Prostate gland (tissue), 2 donors: Measurements from ENCODE around the gene RBM38. TPM values are rescaled to one million over a fixed set of nuclear protein-coding genes. Genes with fewer than 3 reads are reported as not detected.

Experiments
- DNase-seq: peaks from one replicate; pipeline ENCODE4 v3.0.0-alpha.2; 2019; ENCODE audit warnings: low spot score
- H3K27ac ChIP-seq, 2 donors: fragments of 200-600 bp; sonication (generic); 2 replicates each; pipeline ENCODE4 v1.5.1; 2017 to 2019
- H3K27me3 ChIP-seq: fragments of 200-600 bp; sonication (generic); replicated peaks from 2 replicates; pipeline ENCODE4 v1.5.1; 2019; ENCODE audit not compliant: insufficient read depth
- H3K36me3 ChIP-seq, 2 donors: fragments of 200-600 bp; sonication (generic); 1 replicate in 1 of 2; 2 replicates in 1 of 2; pipeline versions ENCODE4 v1.5.1 to v1.8.1; 2017 to 2019
- H3K4me1 ChIP-seq: fragments of 200-600 bp; sonication (generic); replicated peaks from 2 replicates; pipeline ENCODE4 v1.5.1; 2019
- H3K4me3 ChIP-seq, 2 donors: fragments of 200-600 bp; sonication (generic); 2 replicates each; pipeline ENCODE4 v1.5.1; 2017 to 2019
- H3K9me3 ChIP-seq: fragments of 200-600 bp; sonication (generic); 2 replicates; pipeline ENCODE4 v1.5.1; 2017
- CTCF ChIP-seq, 4 experiments: fragments of 200-600 bp in 2 of 4; fragments of 450-650 bp in 2 of 4; sonication (generic) in 2 of 4; IDR thresholded peaks; 1 replicate in 3 of 4; 2 replicates in 1 of 4; pipeline ENCODE4 v1.5.1; 2016 to 2019; ENCODE audit warnings: antibody characterized with exemption in 4 of 4, mild to moderate bottlenecking in 2 of 4, moderate library complexity in 2 of 4
- POLR2A ChIP-seq: fragments of 450-650 bp; IDR thresholded peaks from one replicate; pipeline ENCODE4 v1.6.1; 2016; ENCODE audit warnings: antibody characterized with exemption, mild to moderate bottlenecking
- POLR2AphosphoS5 ChIP-seq: sonication (generic); formaldehyde crosslinking; IDR thresholded peaks from one replicate; pipeline ENCODE4 v1.6.1; 2017; ENCODE audit warnings: antibody characterized with exemption
- WGBS: methylation state at CpG from one replicate; pipeline ENCODE4 v1.1.5; 2018; 5-methylcytosine and 5-hydroxymethylcytosine counted together
- intact Hi-C: fragments of 100-400 bp; cut with DNase I; formaldehyde crosslinking; loops from one replicate; pipeline ENCODE4 v1.14.2; 2022
- total RNA-seq, 2 donors: library from RNA; depleted of rRNA; stranded (reverse); fragments of >200 nt; gene quantifications; one replicate each; pipeline ENCODE4 v1.1.0, GENCODE V29; 2016

Gene RBM38
- total RNA-seq, 2 donors from 2014 or later, result 29.9 to 104 TPM

- Histone ChIP-seq H3K4me3 (no peak overlapping the region), H3K9me3 (no peaks in the 10 kb centered on the region), H3K4me1 (no peaks in the 10 kb centered on the region), H3K27me3 (no peaks in the 10 kb centered on the region), H3K27ac (no peak overlapping the region), H3K36me3 (no peaks in the 10 kb centered on the region)
- 86% methylated on average over 5 of the region's 5 CpGs for whole genome bisulfite sequencing
- DNase-seq, result no peak
- TF ChIP-seq POLR2A, result no peak
- no peak for TF ChIP-seq CTCF (IDR thresholded peaks at IDR 0.05)
- no peak for TF ChIP-seq POLR2AphosphoS5
- intact Hi-C loops, result no loop called here
Measured at GRCh38 chr20:57410924-57411323, 19.7 kb downstream of the RBM38 start.

- Histone ChIP-seq H3K9me3 (no peaks in the 10 kb centered on the region), H3K36me3 (no peaks in the 10 kb centered on the region), H3K27ac (no peak overlapping the region), H3K4me1 (no peaks in the 10 kb centered on the region), H3K4me3 (no peak overlapping the region), H3K27me3 (no peaks in the 10 kb centered on the region)
- TF ChIP-seq CTCF (IDR thresholded peaks at IDR 0.05) (no peak), POLR2AphosphoS5 (no peak), POLR2A (no peak)
- intact Hi-C loops, result no loop called here
- 68% methylated on average over 30 of the region's 31 CpGs for WGBS
- DNase-seq, result no peak
Measured at GRCh38 chr20:57411406-57412283, 20.4 kb downstream of the RBM38 start.

- TF ChIP-seq POLR2AphosphoS5, result no peak
- TF ChIP-seq CTCF (IDR thresholded peaks at IDR 0.05), result no peak
- no peak for TF ChIP-seq POLR2A
- no peak for DNase-seq
- Histone ChIP-seq H3K27me3 (no peaks in the 10 kb centered on the region), H3K27ac (no peak overlapping the region), H3K9me3 (no peaks in the 10 kb centered on the region), H3K36me3 (no peaks in the 10 kb centered on the region), H3K4me3 (no peak overlapping the region), H3K4me1 (no peaks in the 10 kb centered on the region)
- WGBS, result 91% methylated on average over 8 of the region's 8 CpGs
- intact Hi-C loops, result no loop called here
Measured at GRCh38 chr20:57412347-57413029, 21.3 kb downstream of the RBM38 start.

GRCh38 chr20:57413986-57414385 lies 22.8 kb downstream of the RBM38 start:
- WGBS, result 94% methylated on average over 9 of the region's 10 CpGs
- intact Hi-C loops, result no loop called here
- H3K27me3 ChIP-seq, result no peaks in the 10 kb centered on the region
- no peak for TF ChIP-seq CTCF (IDR thresholded peaks at IDR 0.05)
- no peak for TF ChIP-seq POLR2AphosphoS5
- TF ChIP-seq POLR2A, result no peak
- H3K36me3 ChIP-seq, result no peaks in the 10 kb centered on the region
- no peaks in the 10 kb centered on the region for H3K4me1 ChIP-seq
- no peak overlapping the region for H3K27ac ChIP-seq
- no peaks in the 10 kb centered on the region for H3K9me3 ChIP-seq
- DNase-seq, result no peak
- no peak overlapping the region for H3K4me3 ChIP-seq
